Loucy (cell line): Measurements from ENCODE around the gene MMP28.

ENCODE experiments used
- EZH2phosphoT487 ChIP-seq: fragments of 200-600 bp; IDR thresholded peaks from 2 replicates; pipeline ENCODE4 v1.6.1; 2018; ENCODE audit warnings: antibody characterized with exemption, mild to moderate bottlenecking, moderate library complexity, borderline replicate concordance
- TF ChIP-seq, protein P1 (sequence below): fragments of 200-600 bp; sonication (generic); conservative IDR thresholded peaks from 2 replicates; pipeline ENCODE4 v1.5.1; 2014; ENCODE audit warnings: mild to moderate bottlenecking, antibody characterized with exemption, low read length

- TF ChIP-seq, protein P1, sequence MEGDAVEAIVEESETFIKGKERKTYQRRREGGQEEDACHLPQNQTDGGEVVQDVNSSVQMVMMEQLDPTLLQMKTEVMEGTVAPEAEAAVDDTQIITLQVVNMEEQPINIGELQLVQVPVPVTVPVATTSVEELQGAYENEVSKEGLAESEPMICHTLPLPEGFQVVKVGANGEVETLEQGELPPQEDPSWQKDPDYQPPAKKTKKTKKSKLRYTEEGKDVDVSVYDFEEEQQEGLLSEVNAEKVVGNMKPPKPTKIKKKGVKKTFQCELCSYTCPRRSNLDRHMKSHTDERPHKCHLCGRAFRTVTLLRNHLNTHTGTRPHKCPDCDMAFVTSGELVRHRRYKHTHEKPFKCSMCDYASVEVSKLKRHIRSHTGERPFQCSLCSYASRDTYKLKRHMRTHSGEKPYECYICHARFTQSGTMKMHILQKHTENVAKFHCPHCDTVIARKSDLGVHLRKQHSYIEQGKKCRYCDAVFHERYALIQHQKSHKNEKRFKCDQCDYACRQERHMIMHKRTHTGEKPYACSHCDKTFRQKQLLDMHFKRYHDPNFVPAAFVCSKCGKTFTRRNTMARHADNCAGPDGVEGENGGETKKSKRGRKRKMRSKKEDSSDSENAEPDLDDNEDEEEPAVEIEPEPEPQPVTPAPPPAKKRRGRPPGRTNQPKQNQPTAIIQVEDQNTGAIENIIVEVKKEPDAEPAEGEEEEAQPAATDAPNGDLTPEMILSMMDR, result no peak
- no peak for TF ChIP-seq EZH2phosphoT487
Measured at GRCh38 chr17:35780950-35781349, 14.5 kb downstream of the MMP28 start.
